GM12891 (cell line): ENCODE results near the gene PSMC3IP.

Experiments
- PAX5 ChIP-seq: IDR thresholded peaks from 2 replicates; pipeline ENCODE4 v1.6.1; 2011; ENCODE audit warnings: low read length, moderate library complexity, mild to moderate bottlenecking; ENCODE audit not compliant: insufficient read depth, severe bottlenecking
- POLR2A ChIP-seq: IDR thresholded peaks from 2 replicates; pipeline ENCODE4 v1.6.1; 2011; ENCODE audit warnings: low read depth, low read length, control low read depth
- POLR2AphosphoS5 ChIP-seq: IDR thresholded peaks from 2 replicates; pipeline ENCODE4 v1.6.1; 2011; ENCODE audit warnings: low read depth, low read length, control low read depth
- POU2F2 ChIP-seq: IDR thresholded peaks from 2 replicates; pipeline ENCODE4 v1.6.1; 2011; ENCODE audit warnings: low read depth, mild to moderate bottlenecking, control low read depth, low read length, moderate library complexity
- SPI1 ChIP-seq: IDR thresholded peaks from 2 replicates; pipeline ENCODE4 v1.6.1; 2011; ENCODE audit warnings: low read depth, low read length, control low read depth
- TAF1 ChIP-seq: IDR thresholded peaks from 2 replicates; pipeline ENCODE4 v1.6.1; 2011; ENCODE audit warnings: low read depth, low read length, control low read depth

DNA sequence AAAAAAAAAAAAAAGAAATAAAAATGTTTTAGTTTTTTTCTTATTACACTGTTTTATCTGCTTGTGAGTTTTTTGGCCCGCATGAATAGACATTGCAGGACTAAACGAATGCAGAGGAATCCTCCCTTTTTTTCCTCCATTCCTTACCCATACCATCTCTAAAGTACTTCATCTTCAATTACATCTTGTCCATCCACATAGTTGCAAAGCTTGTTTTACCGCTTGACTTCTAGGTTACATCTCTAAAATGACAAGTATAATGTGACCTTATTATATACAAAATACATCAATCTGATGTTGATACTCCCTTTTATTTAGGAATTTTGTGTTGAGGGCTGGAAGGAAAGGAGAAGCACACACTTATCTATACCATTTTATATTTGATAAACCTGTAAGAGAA, 18.9 kb upstream of the PSMC3IP start:
- TF ChIP-seq TAF1 (no peak), POLR2AphosphoS5 (no peak), POLR2A (no peak), POU2F2 (no peak), SPI1 (no peak), PAX5 (no peak)
